PFSK-1 (cell line): ENCODE data around the gene DBF4B.

Experiments
- FOXP2 ChIP-seq: optimal IDR thresholded peaks from 2 replicates; pipeline ENCODE3; 2011; ENCODE audit warnings: borderline replicate concordance, control low read depth, inconsistent platforms; ENCODE audit not compliant: insufficient read depth; ENCODE audit errors: extremely low read length, extremely low read depth
- POLR2AphosphoS5 ChIP-seq: IDR thresholded peaks from 2 replicates; pipeline ENCODE4 v1.6.1; 2012; ENCODE audit warnings: low read depth, mild to moderate bottlenecking, control low read depth, low read length, moderate library complexity
- REST ChIP-seq, 2 experiments: IDR thresholded peaks; 2 replicates each; pipeline versions ENCODE4 v1.6.1 to v1.8.0; 2011 to 2012; ENCODE audit warnings: low read depth in 2 of 2, low read length in 2 of 2, control low read depth in 1 of 2, inconsistent platforms in 1 of 2, mild to moderate bottlenecking in 1 of 2, moderate library complexity in 1 of 2; ENCODE audit not compliant: insufficient read depth in 1 of 2
- SIN3A ChIP-seq: IDR thresholded peaks from 2 replicates; pipeline ENCODE4 v1.6.1; 2012; ENCODE audit warnings: mild to moderate bottlenecking, low read length, moderate library complexity, borderline replicate concordance; ENCODE audit not compliant: insufficient read depth
- TAF1 ChIP-seq: IDR thresholded peaks from 2 replicates; pipeline ENCODE4 v1.6.1; 2012; ENCODE audit warnings: low read length, control low read depth, borderline replicate concordance; ENCODE audit not compliant: insufficient read depth

The DBF4B gene

GRCh38 chr17:44787271-44787940, 78.9 kb downstream of the DBF4B start:
- TF ChIP-seq SIN3A, result no peak
- TF ChIP-seq REST (IDR thresholded peaks at IDR 0.05; ENCODE audit: insufficient read depth in 1 of 2, low read depth in 2 of 2, low read length in 2 of 2), result no peak
- TF ChIP-seq TAF1, result no peak
- TF ChIP-seq FOXP2, result no peak
- TF ChIP-seq POLR2AphosphoS5, result no peak

- TF ChIP-seq REST (IDR thresholded peaks at IDR 0.05; ENCODE audit: insufficient read depth in 1 of 2, low read depth in 2 of 2, low read length in 2 of 2) (no peak), SIN3A (no peak), FOXP2 (no peak), POLR2AphosphoS5 (no peak), TAF1 (no peak)
Observed at GRCh38 chr17:44788139-44788538, 79.7 kb downstream of the DBF4B start.

- no peak for TF ChIP-seq REST (IDR thresholded peaks at IDR 0.05; ENCODE audit: insufficient read depth in 1 of 2, low read depth in 2 of 2, low read length in 2 of 2)
- TF ChIP-seq SIN3A, result no peak
- no peak for TF ChIP-seq FOXP2
- no peak for TF ChIP-seq TAF1
- no peak for TF ChIP-seq POLR2AphosphoS5
Observed at GRCh38 chr17:44792276-44792675, 83.8 kb downstream of the DBF4B start.

- no peak for TF ChIP-seq REST (IDR thresholded peaks at IDR 0.05; ENCODE audit: insufficient read depth in 1 of 2, low read depth in 2 of 2, low read length in 2 of 2)
- no peak for TF ChIP-seq POLR2AphosphoS5
- no peak for TF ChIP-seq FOXP2
- TF ChIP-seq SIN3A, result no peak
- no peak for TF ChIP-seq TAF1
Observed at GRCh38 chr17:44793885-44794842, 85.7 kb downstream of the DBF4B start.
